Panc1 (cell line): ENCODE results near the gene STAU1. TPM values are rescaled to one million over a fixed set of nuclear protein-coding genes. Genes with fewer than 3 reads are reported as not detected.

ENCODE experiments used
- ATAC-seq: fragments of 200-7000 bp; cut with Tn5 transposase; 2 replicates; pipeline ENCODE4 v1.9.1; 2020; ENCODE audit warnings: mild to moderate bottlenecking, moderate library complexity
- BruUV-seq: library from RNA; stranded (reverse); fragments of 400-500 nt; replicated peaks from 2 replicates; lab custom pipeline; 2021; lab: Mats Ljungman, UMichigan
- CTCF ChIA-PET: fragments of 300-600 bp; sonication (Branson Sonifier 250); formaldehyde crosslinking; loops from one replicate; lab custom pipeline; 2022; ENCODE audit warnings: antibody characterized with exemption; lab: Charles Lee
- POLR2A ChIA-PET: fragments of 300-600 bp; sonication (Branson Sonifier 250); formaldehyde crosslinking; loops from one replicate; lab custom pipeline; 2022; ENCODE audit warnings: antibody characterized with exemption; lab: Charles Lee
- DNase-seq: peaks from one replicate; pipeline ENCODE4 v3.0.0-alpha.2; 2010; ENCODE audit warnings: low read depth, low spot score
- H3K27ac ChIP-seq: 2 replicates; pipeline ENCODE4 v1.5.1; 2011; ENCODE audit warnings: mild to moderate bottlenecking, low read length, inconsistent platforms
- H3K27me3 ChIP-seq: fragments of 200-500 bp; sonication (Bioruptor generic); 2 replicates; pipeline ENCODE4 v1.6.0; 2014; ENCODE audit warnings: low read length, inconsistent platforms; ENCODE audit not compliant: control insufficient read depth, insufficient read depth
- H3K36me3 ChIP-seq: fragments of 200-500 bp; sonication (Bioruptor generic); 2 replicates; pipeline ENCODE4 v1.5.1; 2014; ENCODE audit warnings: inconsistent platforms, mild to moderate bottlenecking, low read length, moderate library complexity; ENCODE audit not compliant: control insufficient read depth, insufficient read depth
- H3K4me1 ChIP-seq: 2 replicates; pipeline ENCODE4 v1.5.1; 2011; ENCODE audit warnings: inconsistent platforms, mild to moderate bottlenecking, low read length, moderate library complexity; ENCODE audit not compliant: control insufficient read depth, insufficient read depth
- H3K4me3 ChIP-seq, 2 experiments: 2 replicates each; pipeline ENCODE4 v1.5.1; 2011 to 2012; ENCODE audit warnings: low read depth in 2 of 2, low read length in 2 of 2, mild to moderate bottlenecking in 2 of 2, inconsistent platforms in 1 of 2, moderate library complexity in 1 of 2
- H3K9me3 ChIP-seq: fragments of 200-500 bp; sonication (Bioruptor generic); 2 replicates; pipeline ENCODE4 v1.5.1; 2014; ENCODE audit warnings: low read depth, mild to moderate bottlenecking, inconsistent platforms, low read length, moderate library complexity; ENCODE audit not compliant: control insufficient read depth, insufficient read depth
- CTCF ChIP-seq: fragments of 450-650 bp; IDR thresholded peaks from 2 replicates; pipeline ENCODE4 v1.5.1; 2017; ENCODE audit warnings: mild to moderate bottlenecking
- POLR2AphosphoS5 ChIP-seq: IDR thresholded peaks from 2 replicates; pipeline ENCODE4 v1.6.1; 2012; ENCODE audit warnings: mild to moderate bottlenecking, low read depth, low read length, moderate library complexity
- REST ChIP-seq, 2 experiments: IDR thresholded peaks; 2 replicates each; pipeline ENCODE4 v1.6.1; 2011 to 2012; ENCODE audit warnings: low read depth in 2 of 2, control low read depth in 1 of 2, low read length in 1 of 2, mild to moderate bottlenecking in 1 of 2, moderate library complexity in 1 of 2; ENCODE audit not compliant: insufficient read depth in 1 of 2
- SIN3A ChIP-seq: IDR thresholded peaks from 2 replicates; pipeline ENCODE4 v1.6.1; 2012; ENCODE audit warnings: low read depth, mild to moderate bottlenecking, low read length, moderate library complexity, borderline replicate concordance; ENCODE audit not compliant: insufficient read depth
- TCF7L2 ChIP-seq: IDR thresholded peaks from 2 replicates; pipeline ENCODE4 v1.6.1; 2011; ENCODE audit warnings: mild to moderate bottlenecking, low read depth, low read length, inconsistent platforms
- in situ Hi-C: cut with HindIII; loops from 2 replicates; pipeline ENCODE4 v1.10.0; 2016; ENCODE audit warnings: low sequenced_read_pairs, low pct_unique_long_range_greater_than_20kb
- intact Hi-C: fragments of 100-400 bp; cut with micrococcal nuclease; formaldehyde crosslinking; loops from one replicate; pipeline ENCODE4 v1.10.0; 2022; ENCODE audit not compliant: unreplicated experiment
- total RNA-seq: library from RNA; stranded (reverse); gene quantifications from one replicate; pipeline ENCODE4 v1.2.1, GENCODE V29; 2021; ENCODE audit not compliant: unreplicated experiment

Gene STAU1
- total RNA-seq, 1 experiment from 2014 or later: 103 TPM

- DNase-seq (no peak), ATAC-seq (no peak)
- Histone ChIP-seq H3K27ac (no peak overlapping the region), H3K36me3 (0 out of 2 replicates have a peak, but pooled peaks cover 5% of the 10 kb centered on the region), H3K9me3 (no peaks in the 10 kb centered on the region), H3K4me1 (no peaks in the 10 kb centered on the region), H3K27me3 (no peaks in the 10 kb centered on the region), H3K4me3 (no peak overlapping the region)
- intact Hi-C loops: no loop called here
- CTCF ChIA-PET: no interaction called here
- no peak for TF ChIP-seq POLR2AphosphoS5
- no peak for TF ChIP-seq SIN3A
- TF ChIP-seq CTCF: no peak
- TF ChIP-seq REST (IDR thresholded peaks at IDR 0.05; ENCODE audit: insufficient read depth in 1 of 2, low read depth in 2 of 2, low read length in 1 of 2): no peak
- POLR2A ChIA-PET: no interaction called here
- BruUV-seq: no TSS peak
- in situ Hi-C loops: no loop called here
These were observed 21.3 kb downstream of the STAU1 start for GRCh38 chr20:49166534-49167449.

- Histone ChIP-seq H3K4me1 (no peaks in the 10 kb centered on the region), H3K27me3 (no peaks in the 10 kb centered on the region), H3K36me3 (0 out of 2 replicates have a peak, but pooled peaks cover 5% of the 10 kb centered on the region), H3K9me3 (no peaks in the 10 kb centered on the region), H3K4me3 (no peak overlapping the region), H3K27ac (no peak overlapping the region)
- no peak for ATAC-seq
- intact Hi-C loops (no loop called here), in situ Hi-C loops (no loop called here)
- ChIA-PET CTCF (no interaction called here), POLR2A (no interaction called here)
- DNase-seq: no peak
- BruUV-seq: no TSS peak
- no peak for TF ChIP-seq CTCF
- no peak for TF ChIP-seq REST (IDR thresholded peaks at IDR 0.05; ENCODE audit: insufficient read depth in 1 of 2, low read depth in 2 of 2, low read length in 1 of 2)
- TF ChIP-seq TCF7L2: no peak
- TF ChIP-seq POLR2AphosphoS5: no peak
- no peak for TF ChIP-seq SIN3A
These were observed 22.5 kb downstream of the STAU1 start for GRCh38 chr20:49165611-49166010.
